Stimulated activated CD8-positive, alpha-beta memory T cell treated with anti-CD3 and anti-CD28 coated beads, Interleukin-7, amount 100 ng/mL, for 48 hours (primary cell): ENCODE results near the gene FASN.
"Not testable (repeated sequence)": the region's sequence is repeated elsewhere in the genome, so short reads cannot be mapped to it uniquely, and the experiment has no call there.

Experiments used
- DNase-seq, 2 donors: peaks; one replicate each; pipeline ENCODE4 v3.0.0-alpha.2; 2020; ENCODE audit warnings: low read depth in 1 of 2; ENCODE audit errors: extremely low read depth in 1 of 2

The FASN gene

DNA sequence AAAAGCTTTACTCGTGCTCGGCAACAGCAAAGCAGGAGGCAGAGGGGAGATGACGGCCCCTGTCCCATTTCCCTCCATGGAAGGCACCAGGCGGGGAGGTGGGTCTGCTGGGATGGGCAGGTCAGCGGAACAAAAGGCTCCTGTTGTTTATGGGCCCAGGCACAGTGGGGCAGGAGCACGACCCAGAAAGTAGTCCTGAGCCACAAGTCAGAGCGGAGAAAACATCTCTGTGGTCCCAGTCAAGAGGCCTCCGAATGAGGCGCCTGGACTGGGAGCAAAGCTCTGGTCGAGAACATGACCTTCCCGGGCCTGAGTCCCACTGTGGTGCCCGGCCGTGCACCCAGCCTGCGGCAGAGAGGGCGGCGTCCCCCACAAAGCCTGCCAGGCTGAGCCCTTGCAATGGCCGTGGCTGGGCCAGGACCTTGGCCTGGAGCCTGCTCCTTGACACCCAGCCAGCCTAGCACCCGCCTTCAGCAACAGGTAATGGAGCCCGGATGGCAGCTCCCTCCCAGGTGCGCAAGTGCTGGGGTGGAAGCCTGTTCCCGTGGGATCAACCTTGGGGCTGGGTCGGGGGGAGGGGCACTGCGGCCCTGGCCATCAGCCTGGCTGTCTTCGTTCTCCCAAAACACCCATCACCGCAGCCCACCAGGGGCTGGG, 50.0 kb downstream of the FASN start:
- no peak for DNase-seq

DNA sequence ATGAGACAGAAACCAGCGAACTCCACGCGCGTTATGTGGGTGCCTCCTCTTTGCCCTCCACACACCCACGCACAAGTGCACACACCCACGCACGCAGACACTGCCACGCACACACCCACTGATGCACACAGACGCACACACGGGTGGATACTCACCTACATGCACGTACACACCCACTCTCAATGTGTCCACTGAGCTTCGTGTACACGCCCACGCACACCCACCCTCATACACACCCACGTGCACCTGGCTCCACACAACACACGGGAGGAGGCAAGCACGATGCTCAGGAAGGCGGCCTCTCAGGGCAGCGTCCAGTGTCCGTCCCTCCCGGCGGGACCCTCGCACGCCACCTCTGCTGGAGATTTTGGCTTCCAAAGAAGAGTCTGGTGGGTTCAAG, 50.7 kb downstream of the FASN start:
- DNase-seq = no peak

- DNase-seq = no peak
These were observed 51.1 kb downstream of the FASN start for GRCh38 chr17:82046903-82047302.

GRCh38 chr17:82045936-82046484, 52.0 kb downstream of the FASN start:
- no peak for DNase-seq

GRCh38 chr17:82043507-82043906, 54.5 kb downstream of the FASN start:
- no peak for DNase-seq

GRCh38 chr17:82042649-82043048, 55.4 kb downstream of the FASN start:
- no peak for DNase-seq

DNA sequence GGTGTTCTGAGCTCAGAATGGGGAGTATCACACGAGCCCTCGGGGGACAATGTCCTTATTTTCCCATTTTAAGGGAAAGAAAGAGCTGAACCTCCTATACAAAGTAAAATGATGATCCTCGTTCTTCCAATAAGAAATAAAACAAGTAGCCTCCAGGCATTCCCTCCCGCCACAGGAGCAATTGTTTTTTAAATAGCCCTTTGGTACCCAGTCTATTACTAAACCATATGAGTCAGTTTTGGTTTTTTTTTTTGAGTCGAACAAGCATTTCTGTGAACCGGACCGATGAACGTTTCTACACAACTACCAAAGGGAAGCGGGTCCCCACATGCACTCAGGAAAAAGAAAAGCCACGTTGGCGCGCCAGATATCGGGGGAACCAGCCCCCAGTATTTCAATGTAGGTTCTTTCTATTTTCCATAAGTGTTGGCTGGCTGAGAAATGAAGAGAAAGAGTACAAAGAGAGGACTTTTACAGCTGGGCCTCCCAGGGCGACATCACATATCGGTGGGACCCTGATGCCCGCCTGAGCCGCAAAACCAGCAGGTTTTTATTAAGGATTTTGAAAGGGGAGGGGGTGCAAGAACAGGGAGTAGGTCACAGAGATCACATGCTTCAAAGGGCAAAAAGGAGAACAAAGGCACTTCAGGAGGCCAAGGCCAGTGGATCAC, 56.8 kb downstream of the FASN start:
- no peak for DNase-seq

DNA sequence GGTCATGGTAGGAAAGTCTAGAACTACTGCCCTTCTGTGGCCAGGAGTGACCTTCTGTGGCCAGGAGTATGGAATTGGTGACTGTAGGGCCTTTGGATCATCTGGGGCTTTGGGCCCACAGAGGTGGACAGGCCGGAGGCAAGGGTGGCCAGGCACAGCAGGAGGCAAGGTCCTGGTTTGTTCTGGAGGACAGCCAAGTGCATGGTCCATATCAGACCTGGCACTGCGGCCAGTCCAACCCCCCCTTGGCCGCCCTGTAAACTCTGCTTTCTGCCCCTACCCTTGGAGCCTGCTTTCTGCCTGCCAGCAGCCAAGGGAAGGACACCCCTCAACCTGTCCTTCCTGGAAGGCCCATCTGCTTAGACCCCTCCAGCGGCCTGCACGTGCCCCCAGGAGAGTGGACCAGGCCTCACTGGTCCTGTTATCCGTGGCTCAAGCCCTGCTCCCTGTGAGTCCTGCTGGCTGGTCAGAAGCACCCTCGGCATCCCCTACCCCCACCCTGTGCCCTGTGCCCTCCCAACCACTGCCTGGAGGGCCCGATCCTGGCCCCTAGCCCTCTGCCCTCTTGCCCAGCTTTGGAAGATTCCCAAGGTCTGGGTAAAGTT, 58.2 kb downstream of the FASN start:
- no peak for DNase-seq

DNA sequence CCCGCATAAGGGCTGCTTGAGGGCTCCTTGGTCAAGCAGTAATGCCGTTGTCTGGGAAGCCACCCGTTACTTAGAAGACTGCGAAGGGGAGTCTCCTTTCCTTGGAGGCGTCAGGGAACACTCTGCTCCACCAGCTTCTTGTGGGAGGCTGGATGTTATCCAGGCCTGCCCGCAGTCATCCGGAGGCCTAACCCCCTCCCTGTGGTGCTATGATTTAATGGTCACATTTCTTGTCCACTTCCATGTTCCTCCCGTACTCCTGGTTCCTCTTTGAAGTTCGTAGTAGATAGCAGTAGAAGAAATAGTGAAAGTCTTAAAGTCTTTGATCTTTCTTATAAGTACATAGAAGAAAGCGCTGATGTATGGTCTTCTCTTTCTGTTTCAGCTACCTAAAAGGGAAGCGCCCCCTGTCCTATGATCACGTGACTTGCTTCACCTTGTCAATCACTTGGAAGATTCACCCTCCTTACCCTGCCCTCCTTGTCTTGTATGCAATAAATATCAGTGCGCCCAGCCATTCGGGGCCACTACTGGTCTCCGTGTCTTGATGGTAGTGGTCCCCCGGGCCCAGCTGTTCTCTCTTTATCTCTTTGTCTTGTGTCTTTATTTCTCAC, 59.1 kb downstream of the FASN start:
- DNase-seq = not testable (repeated sequence)

DNA sequence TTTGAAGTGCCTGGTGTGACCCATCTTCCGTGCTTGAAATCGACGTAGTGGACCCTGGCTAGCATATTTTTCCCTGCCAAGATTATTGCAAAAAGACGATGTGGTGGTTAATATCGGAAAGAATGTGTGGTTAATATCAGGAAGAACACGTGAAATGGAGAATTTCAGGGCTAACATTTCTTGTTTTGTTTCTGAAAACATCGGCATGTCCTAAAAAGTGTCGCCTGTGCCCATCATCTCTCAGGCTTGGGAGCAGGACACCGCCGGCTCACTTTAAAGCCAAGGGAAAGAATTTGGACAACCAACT, 60.2 kb downstream of the FASN start:
- DNase-seq = no peak

DNA sequence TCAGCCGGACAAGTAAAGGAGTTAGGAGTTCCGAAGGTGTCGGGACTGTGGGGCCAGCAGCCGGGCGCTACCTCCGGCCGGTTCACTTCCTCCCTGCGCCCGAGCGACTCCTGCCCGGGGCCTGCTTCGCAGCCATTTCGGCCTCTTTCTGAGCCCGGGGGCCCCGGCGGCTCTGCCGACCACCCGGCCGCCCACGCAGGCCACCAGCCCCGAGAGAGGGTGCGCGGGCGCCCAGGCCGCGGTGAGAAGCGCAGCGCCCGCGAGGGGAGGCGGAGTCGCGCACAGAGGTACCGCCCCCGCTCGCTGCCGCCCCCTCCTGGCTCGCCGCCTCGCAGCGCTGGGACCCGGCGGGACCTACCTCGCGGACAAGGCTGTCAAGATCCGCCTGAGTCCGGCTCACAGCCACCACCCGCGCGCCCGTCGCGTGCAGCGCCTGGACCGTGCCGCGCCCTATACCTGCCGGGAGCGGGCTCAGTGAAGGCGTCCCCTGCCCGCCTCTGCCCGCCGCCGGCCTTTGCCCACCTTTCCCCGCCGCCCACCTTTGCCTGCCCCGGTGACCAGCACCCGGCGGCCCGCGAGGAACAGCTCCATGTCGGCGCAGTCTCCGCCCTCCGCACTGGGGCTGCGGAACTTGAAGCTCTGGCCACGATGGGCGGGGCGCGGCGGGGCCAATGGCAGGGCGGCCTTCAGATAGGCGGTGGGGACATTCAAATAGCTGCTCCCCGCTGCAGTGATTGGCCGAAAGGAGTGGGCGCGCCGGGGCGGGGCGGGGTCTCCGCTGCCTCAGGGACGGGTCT, 60.7 kb downstream of the FASN start, which contains the start of gene DCXR:
Gene DCXR (minus strand): TSS at position 606 of the 797 bp plus-strand sequence. CDS start 15 bp downstream, at position 591.
- peak; percentile 94 to 96 for DNase-seq

DNA sequence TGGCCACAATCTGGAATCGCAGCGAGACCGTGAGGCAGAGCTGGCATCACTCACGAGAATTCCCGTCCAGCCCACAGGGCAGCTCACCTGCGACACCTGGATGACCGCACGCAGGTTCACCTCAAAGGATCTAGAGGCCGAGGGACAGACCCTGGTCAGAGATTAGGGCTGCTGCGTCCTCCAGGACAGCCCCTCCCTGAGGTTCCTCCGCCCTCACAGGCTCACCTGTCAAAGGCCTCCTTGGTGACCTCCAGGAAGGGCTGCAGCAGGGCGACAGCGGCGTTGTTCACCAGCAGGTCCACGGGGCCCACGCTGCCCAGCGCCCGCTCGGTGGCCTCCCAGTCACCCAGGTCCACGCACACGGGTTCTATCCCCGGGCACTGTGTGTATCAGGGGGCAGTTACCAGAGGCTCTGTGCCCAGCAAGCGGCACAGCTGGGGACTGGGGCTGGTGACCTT, 61.4 kb downstream of the FASN start:
- DNase-seq = no peak

DNA sequence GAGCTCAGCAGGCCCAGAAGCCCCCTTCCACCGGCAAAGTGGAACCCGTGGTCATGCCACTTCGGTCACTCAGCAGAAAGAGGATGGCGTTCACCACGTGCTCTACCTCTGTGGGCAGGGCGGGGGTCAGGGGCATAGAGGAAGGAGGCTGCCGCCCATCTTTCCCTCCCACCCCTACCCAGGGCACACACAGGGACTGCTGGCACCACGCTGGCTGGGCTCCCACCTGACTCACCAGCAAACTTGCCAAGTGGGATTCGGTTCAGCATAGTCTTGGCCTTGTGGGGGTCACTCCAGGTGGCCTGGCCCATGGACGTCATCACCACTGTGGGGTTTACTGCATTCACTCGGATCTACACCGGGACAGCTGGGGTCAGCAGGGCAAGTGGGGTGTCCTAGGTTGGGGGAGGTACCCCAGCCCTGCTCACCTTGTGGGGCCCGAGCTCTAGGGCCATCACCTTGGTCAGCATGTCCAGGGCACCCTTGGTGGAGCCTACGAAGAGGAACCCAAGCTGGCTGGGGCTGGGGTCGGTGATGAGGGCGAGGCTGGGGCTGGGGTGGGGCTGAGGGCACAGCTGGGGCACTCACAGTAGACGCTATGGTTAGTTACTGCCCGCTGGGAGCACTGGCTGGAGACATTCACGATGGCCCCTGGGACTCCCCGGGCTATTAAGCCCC, 61.9 kb downstream of the FASN start:
- no peak for DNase-seq

DNA sequence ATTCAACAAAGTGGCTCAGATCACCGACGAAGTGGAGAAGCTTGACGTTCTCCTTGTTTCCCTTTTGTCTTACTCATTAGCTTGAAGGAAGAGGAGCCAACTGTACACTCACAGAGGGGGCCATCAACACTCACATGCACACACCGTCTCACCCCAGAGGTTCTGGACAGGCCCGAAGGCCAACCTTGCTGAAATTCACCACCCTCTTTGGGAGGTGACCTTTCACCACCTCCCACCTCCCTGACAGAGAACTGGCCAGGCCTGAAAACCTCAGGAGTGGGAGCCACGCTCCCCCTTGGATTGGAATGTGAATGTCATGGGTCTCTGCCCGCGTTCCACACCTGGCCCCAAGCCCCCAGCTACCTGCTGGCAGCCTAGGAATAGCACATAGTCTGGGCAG, 62.5 kb downstream of the FASN start:
- no peak for DNase-seq

DNA sequence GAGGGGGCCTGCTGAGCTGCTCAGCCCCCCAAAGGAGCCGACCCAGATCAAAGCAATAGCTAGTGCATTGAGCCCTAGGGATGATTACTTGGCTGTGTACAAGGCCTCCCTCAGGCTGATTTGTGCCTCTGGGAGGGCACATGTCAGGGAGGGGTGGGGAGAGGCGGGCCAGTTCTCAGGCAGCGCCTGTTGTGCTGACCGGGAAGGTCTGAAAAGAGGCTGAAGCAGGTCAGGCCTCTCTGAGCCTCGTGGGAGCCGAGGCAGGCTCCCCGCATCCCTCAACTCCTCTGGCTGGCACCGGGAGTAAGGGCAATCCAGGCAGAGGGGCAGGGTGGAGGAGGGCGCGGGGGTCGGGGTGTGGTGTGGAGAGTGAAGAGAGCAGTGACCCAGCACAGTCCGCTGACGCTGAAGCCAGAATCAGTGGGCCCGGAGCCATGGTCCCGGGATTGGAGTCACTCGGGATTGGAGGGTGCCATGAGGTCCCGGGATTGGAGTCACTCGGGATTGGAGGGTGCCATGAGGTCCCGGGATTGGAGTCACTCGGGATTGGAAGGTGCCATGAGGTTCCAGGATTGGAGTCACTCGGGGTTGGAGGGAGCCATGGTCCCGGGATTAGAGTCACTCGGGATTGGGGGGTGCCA, 63.5 kb downstream of the FASN start:
- DNase-seq = no peak

DNA sequence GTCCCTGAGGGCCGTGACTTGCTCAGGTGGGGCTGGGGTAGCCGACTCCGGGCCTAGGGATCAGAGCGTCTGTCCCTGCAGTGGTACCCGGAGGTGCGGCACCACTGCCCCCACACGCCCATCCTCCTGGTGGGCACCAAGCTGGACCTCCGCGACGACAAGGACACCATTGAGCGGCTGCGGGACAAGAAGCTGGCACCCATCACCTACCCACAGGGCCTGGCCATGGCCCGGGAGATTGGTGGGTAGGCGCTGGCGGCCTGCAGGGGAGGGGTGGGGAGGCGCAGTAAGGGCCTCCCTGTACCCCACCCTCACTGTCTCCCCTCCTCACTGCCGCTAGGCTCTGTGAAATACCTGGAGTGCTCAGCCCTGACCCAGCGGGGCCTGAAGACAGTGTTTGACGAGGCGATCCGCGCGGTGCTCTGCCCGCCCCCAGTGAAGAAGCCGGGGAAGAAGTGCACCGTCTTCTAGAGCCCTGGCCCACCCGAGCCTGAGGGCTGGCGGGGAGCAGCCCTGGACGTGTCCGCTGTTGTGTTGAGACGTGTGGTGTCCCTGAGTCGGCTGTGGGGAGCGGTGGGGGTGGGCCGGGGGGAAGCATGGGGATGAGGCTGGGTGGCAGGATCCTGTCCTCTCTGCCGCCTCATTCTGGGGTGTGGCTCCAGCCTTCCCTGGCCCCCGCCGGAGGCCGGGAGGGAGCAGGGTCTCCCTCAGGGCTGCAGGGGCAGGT, 64.5 kb downstream of the FASN start:
- no peak for DNase-seq

DNA sequence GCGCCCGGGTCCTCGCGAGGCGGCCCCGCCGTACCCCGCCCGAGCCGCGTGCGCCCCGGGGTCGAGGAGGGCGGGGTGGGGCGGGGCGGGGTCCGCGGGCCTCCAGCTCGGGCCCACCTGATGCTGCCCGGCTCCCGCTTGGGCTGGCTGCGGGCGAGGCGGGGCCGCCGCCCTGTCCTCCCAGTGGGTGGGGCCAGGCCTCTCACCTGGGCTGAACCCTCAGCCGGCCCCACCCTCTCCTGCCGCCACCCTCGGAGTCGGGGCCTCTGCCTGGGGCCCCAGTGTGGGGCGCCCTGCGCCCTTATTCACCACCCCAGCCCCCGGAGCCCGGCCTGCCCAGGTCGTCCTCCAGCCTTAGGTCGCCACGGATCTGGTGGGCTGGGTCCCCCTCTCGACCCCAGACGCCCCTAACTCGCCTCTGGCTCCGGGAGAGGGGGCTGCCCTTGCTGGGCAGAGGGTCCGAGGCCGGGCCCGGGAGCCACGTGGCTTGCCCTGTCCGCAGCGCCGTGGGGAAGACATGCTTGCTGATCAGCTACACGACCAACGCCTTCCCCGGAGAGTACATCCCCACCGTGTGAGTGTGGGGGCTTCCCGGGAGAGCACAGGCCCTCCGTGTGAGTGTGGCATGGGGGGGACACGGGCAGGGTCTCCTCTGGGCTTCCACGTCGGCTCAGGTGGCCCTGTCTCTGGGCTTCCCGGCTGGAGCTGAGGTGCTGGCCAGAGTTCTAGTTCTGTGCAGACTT, 66.0 kb downstream of the FASN start:
- peak in 1 of 2 donors; percentile 24 for DNase-seq

DNA sequence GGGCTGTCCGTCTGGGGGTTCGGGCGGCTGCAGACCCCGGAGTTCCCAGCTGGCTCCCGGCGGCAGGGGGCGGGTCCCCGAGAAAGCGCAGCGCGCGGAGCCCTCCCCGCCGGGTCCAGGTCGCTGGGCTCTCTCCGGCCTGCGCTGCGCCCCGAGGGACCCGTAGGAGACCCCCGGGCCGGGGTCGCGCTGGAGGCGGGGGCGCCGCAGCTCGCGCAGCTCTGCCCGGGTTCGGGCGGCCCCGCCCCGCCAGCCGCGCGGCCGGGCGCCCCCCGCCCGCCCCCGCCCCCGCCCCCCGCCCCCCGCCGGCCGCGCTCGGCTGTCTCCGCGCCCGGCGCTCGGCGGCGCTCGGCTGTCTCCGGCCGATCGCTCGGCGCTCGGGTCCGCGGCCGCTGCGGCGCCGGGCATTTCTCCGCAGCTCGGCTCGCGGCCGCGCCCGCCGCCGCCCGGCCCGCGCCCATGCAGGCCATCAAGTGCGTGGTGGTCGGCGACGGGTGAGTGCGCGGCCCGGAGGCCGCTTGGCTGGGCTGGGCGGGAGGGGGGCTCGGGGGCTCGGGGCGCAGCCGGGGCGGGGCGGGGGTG, 66.6 kb downstream of the FASN start, which contains the start of gene RAC3:
Gene RAC3 (plus strand): TSS at position 376 of the 582 bp plus-strand sequence. CDS start 84 bp downstream, at position 460.
- no peak for DNase-seq
